AML-193 (cell line): ENCODE results near the gene SF3B6.
A peak's percentile ranks its signal among the peaks of the same experiment; 100 is the strongest.
"Not testable (repeated sequence)": the region's sequence is repeated elsewhere in the genome, so short reads cannot be mapped to it uniquely, and the experiment has no call there.

Source experiments
- DNase-seq, 2 experiments: peaks; one replicate each; lab custom pipeline; 2025; lab: John Stamatoyannopoulos, UW

SF3B6 gene

GRCh38 chr2:24075915-24076848 lies at the start of gene SF3B6:
Gene SF3B6 (minus strand): TSS chr2:24076326. CDS start chr2:24076229, 97 bp downstream.
- peak; percentile 96 to 97 for DNase-seq

GRCh38 chr2:24123922-24124580 lies 47.9 kb upstream of the SF3B6 start:
- peak in 1 of 2 experiments; percentile 36 for DNase-seq

GRCh38 chr2:24123195-24123921 lies 47.2 kb upstream of the SF3B6 start, which contains the start of the genes FAM228B and PFN4:
Gene FAM228B (plus strand): TSS chr2:24123469. CDS start chr2:24124362, 893 bp downstream.
Gene PFN4 (minus strand): TSS chr2:24123334. CDS start chr2:24122535, 799 bp downstream.
- DNase-seq, result peak; percentile 74 to 78

- DNase-seq, result no peak
Observed at GRCh38 chr2:24122366-24123194, 46.5 kb upstream of the SF3B6 start.

- no peak for DNase-seq
Observed at GRCh38 chr2:24121469-24121868, 45.3 kb upstream of the SF3B6 start.

- DNase-seq, result no peak
Observed at GRCh38 chr2:24121066-24121465, 44.9 kb upstream of the SF3B6 start.

GRCh38 chr2:24117902-24118301 lies 41.8 kb upstream of the SF3B6 start:
- no peak for DNase-seq

- no peak for DNase-seq
Observed at GRCh38 chr2:24115057-24115456, 38.9 kb upstream of the SF3B6 start.

GRCh38 chr2:24111407-24111901 lies 35.3 kb upstream of the SF3B6 start:
- no peak for DNase-seq

- DNase-seq, result no peak
Observed at GRCh38 chr2:24110660-24111303, 34.7 kb upstream of the SF3B6 start.

- DNase-seq, result not testable (repeated sequence)
Observed at GRCh38 chr2:24109431-24109830, 33.3 kb upstream of the SF3B6 start.

GRCh38 chr2:24107336-24107735 lies 31.2 kb upstream of the SF3B6 start:
- DNase-seq, result no peak

- DNase-seq, result no peak
Observed at GRCh38 chr2:24106786-24107185, 30.7 kb upstream of the SF3B6 start.

GRCh38 chr2:24105816-24106215 lies 29.7 kb upstream of the SF3B6 start:
- no peak for DNase-seq

GRCh38 chr2:24104906-24105305 lies 28.8 kb upstream of the SF3B6 start:
- no peak for DNase-seq

- no peak for DNase-seq
Observed at GRCh38 chr2:24104110-24104650, 28.1 kb upstream of the SF3B6 start.

- DNase-seq, result no peak
Observed at GRCh38 chr2:24102677-24103076, 26.6 kb upstream of the SF3B6 start.

GRCh38 chr2:24101992-24102391 lies 25.9 kb upstream of the SF3B6 start:
- DNase-seq, result no peak

GRCh38 chr2:24100732-24101131 lies 24.6 kb upstream of the SF3B6 start:
- DNase-seq, result not testable (repeated sequence)

GRCh38 chr2:24095171-24095677 lies 19.1 kb upstream of the SF3B6 start:
- DNase-seq, result not testable (repeated sequence)
